Right lobe of liver (tissue), 4 donors: ENCODE results near the gene CRPPA.

Experiments used
- POLR2A ChIP-seq: fragments of 450-650 bp; IDR thresholded peaks from one replicate; pipeline ENCODE4 v1.6.1; 2017; ENCODE audit warnings: antibody characterized with exemption, mild to moderate bottlenecking
- TF ChIP-seq, protein P1 (sequence below), 4 donors: fragments of 200-600 bp in 3 of 4; fragments of 450-650 bp in 1 of 4; IDR thresholded peaks; one replicate each; pipeline versions ENCODE4 v1.5.1 to v1.8.0; 2016 to 2022; ENCODE audit warnings: antibody characterized with exemption in 4 of 4, mild to moderate bottlenecking in 2 of 4
- donor health status: DM: no; HTN: no; CAD: no.
- donor health status: DM: no; HTN: no; CAD: no.
- donor health status: DM: no; HTN: yes; CAD: no.

DNA sequence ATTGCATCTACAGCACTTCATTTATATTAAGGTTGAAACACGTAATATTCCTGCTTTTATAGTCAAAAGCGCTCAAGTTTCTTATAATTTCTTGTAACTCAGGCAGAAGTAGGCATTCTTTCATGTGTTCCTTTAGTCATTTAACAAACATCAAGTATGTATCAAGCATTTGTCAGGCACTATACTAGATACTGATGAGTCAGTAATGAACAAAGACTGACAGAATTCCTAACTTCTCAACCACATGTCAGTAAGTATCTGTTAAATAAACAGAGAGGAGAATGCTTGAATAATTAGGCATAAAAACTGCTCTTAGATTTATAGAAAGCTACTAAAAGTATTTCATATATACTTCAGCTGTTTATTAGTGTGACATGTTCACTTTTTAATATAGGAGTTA is 9.9 kb downstream of the CRPPA start:
- TF ChIP-seq, protein P1, sequence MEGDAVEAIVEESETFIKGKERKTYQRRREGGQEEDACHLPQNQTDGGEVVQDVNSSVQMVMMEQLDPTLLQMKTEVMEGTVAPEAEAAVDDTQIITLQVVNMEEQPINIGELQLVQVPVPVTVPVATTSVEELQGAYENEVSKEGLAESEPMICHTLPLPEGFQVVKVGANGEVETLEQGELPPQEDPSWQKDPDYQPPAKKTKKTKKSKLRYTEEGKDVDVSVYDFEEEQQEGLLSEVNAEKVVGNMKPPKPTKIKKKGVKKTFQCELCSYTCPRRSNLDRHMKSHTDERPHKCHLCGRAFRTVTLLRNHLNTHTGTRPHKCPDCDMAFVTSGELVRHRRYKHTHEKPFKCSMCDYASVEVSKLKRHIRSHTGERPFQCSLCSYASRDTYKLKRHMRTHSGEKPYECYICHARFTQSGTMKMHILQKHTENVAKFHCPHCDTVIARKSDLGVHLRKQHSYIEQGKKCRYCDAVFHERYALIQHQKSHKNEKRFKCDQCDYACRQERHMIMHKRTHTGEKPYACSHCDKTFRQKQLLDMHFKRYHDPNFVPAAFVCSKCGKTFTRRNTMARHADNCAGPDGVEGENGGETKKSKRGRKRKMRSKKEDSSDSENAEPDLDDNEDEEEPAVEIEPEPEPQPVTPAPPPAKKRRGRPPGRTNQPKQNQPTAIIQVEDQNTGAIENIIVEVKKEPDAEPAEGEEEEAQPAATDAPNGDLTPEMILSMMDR (IDR thresholded peaks at IDR 0.05), result no peak
- no peak for TF ChIP-seq POLR2A
